GM18861 (cell line): ENCODE data around the gene ERBB4.
A peak's percentile ranks its signal among the peaks of the same experiment; 100 is the strongest.

Experiments
- ATAC-seq: cut with Tn5 transposase; IDR thresholded peaks from one replicate; pipeline ENCODE4 v1.9.1; 2021; ENCODE audit not compliant: unreplicated experiment

ERBB4 gene

DNA sequence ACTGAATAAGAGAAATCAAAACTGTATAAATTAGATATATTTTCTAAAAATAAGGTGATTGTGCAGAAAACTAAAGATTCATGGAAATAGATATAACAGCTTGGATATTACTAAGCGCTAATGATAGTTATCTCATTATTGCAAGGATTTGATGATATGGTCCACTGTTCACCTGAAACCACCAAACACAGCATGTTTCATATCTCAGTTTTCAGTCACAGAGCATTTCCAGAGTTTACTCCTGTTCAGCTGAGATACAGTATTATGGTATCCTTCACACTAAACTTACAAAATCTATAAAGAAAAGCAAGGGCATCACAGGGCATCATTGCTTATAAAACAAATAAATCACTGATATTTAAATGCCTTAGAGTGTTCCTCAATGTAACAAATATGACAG lies 591.6 kb downstream of the ERBB4 start:
- no peak for ATAC-seq

DNA sequence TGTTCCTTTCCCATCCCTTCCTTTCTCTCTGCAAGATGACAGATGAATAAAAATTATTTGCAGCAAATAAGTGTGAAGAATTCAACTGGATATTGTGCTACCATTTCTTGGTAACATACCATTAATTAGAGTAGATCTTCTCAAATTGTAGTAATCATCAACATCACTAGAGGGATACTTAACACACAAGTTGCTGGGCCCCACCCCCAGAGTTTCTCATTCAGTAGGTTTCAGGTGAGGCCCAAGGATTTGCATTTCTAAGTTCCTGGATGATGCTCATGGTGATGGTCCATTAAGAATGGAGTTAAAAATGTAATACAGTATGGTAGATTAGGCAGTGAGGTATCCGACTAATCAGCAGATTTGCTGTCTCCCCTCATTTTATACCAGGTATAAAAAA lies 594.0 kb downstream of the ERBB4 start:
- peak; percentile 48 for ATAC-seq

DNA sequence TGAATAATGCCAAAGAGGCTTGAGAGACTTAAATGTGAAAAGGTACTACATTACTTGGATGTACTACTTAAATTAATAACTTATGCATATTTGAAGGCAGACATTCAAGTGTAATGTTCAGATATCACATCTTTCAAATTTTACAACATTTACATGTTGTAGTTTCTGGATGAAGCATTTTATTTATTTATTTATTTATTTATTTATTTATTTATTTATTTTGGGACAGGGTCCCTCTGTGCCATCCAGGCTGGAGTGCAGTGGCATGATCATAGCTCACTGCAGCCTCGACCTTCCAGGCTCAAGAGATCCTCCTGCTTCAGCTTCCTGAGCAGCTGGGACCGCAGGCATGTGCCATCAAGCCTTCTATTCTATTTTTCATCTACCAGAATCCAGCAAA lies 596.4 kb downstream of the ERBB4 start:
- no peak for ATAC-seq

- no peak for ATAC-seq
Observed at GRCh38 chr2:211941216-211941747, 597.3 kb downstream of the ERBB4 start.

- ATAC-seq: no peak
Observed at GRCh38 chr2:211939177-211939576, 599.4 kb downstream of the ERBB4 start.

- no peak for ATAC-seq
Observed at GRCh38 chr2:211934811-211935210, 603.8 kb downstream of the ERBB4 start.

GRCh38 chr2:211931314-211931713 lies 607.3 kb downstream of the ERBB4 start:
- ATAC-seq: no peak

DNA sequence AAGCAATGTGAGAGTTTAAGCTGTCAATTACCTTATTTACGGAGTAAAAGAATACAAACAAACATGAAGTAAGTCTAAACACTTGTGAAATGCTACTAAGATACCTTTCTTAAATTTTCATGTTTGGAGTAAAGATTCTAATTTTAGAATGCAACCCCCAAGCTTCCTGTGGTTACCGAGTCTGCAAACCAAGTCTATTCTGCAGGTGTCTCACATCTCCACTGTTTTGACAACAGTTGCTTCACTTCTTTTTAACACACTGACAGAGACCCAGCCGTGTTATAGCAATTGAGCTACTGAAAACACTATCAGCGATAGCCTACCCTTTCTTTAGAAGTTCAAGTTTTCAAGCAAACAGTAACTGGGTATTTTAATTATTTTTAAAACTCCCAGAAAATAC lies 608.3 kb downstream of the ERBB4 start:
- ATAC-seq: peak; percentile 86

DNA sequence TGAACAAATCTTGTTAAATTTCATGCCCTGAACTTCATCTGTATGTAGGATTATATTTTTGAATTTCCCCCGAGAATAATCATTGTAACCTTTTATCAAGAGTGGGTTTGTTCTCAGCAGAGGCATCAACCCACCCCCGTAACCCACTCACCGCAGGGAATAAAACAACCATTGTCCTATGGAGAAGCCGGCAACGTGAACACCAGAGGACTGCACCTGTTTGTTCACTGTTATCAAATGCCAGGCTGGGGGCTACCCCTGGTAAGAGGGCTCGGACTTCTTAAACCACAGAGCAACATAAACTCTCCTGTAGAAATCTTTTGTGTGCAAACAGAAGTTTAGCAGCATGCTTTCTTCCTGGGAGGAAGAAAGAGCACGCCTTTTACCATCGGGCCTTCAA lies 610.4 kb downstream of the ERBB4 start:
- no peak for ATAC-seq

DNA sequence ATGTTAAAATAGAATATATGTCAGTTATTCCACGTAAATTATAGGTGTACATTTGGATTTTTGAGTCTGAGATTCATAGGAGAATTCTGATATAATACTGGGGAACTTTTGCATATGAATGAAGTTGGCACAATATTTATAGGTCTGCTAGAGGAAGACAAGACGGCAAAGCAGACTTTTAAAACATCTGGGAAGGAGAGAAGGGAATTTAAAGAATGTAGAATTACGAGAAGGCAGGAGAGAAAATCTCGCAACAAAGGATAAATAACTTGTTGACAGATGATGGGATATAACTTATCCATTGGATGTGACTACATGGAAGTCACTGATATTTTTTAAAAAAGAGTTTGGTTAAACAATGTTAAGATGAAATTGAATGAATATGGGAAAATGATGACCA lies 615.6 kb downstream of the ERBB4 start:
- no peak for ATAC-seq

DNA sequence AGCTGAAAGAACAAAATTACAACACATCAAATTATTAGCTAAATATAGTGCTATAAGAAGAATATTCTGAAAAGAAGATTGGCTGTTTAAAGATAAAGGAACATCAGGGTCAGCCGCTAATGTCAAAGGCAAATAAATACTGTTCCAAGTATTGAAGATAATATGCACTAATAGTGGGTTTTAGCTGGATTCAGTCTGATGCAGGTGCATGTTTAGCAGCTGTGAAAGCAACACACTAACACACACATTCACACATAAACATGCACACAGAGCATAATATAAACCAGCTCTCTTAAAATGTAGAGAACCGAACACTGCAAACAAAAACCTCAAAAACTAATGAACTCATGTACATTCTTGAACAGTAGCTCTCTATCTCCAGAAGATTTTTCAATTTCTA lies 634.6 kb downstream of the ERBB4 start:
- ATAC-seq: no peak

DNA sequence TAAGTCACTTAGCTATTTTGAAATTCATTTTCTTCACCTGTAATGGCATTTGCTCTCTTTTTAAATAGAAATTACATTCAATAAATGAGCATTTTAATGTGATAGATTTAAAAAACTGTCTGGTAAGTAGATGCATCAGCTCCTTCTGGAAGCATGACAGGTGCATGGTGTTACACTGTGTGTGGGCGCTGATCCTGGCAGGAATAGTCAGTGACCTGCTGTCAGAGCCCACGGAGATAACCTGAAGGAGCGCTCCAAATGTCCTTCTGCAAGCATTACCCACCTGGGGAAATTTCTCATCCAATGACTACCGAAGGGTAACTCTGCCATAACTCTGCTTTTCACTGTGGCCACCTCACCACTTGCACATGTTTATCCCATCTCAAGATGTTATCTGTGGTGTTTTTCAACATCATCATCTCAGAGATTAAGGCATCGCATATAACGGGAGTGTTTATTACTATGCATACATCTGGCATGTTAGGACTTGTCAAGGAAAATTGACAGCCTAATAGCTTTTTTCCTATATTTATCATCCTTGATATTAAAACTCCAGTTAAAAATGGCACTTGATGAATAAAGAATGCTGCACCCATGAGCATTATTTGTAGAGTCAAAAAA lies 637.3 kb downstream of the ERBB4 start:
- no peak for ATAC-seq

DNA sequence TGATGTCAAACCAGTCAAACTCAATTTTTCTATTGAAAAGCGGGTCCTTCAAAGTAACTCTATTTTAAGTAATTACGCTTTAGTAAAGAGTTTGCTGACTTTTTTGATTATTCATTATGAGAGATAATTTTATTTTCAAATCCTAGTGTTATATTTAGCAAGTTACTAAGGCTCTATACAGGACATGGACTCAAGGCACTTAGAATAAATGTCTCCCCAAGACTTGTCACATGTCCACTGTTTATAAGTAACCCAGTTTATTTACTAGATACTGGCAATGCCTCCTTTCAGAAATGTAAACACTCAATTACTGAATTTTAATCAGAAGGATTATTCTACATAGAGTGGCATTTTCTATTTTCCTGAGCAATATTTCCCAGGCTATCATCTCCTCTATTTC lies 638.1 kb downstream of the ERBB4 start:
- ATAC-seq: no peak

GRCh38 chr2:211900000-211900399 lies 638.6 kb downstream of the ERBB4 start:
- no peak for ATAC-seq

- ATAC-seq: no peak
Observed at GRCh38 chr2:211898702-211899101, 639.9 kb downstream of the ERBB4 start.

DNA sequence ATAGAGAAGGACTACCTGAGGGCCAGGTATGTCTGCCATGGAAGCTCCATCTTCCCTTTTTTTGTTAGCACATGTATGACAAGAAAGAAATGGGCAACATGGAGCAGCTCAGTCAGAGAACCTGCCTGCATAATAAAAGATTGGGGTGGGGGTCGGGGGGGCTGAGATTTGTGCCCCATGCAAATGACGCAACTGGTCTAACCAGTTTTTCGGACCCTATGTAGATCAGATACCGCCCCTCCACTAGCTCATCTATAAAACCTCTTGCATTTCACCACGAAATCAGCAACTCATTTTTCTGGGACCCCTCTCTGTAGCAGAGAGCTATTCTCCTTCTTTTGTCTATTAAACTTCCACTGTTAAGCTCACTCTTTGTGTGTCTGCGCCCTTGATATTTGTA lies 657.2 kb downstream of the ERBB4 start:
- no peak for ATAC-seq

GRCh38 chr2:211879323-211879722 lies 659.3 kb downstream of the ERBB4 start:
- ATAC-seq: no peak

- no peak for ATAC-seq
Observed at GRCh38 chr2:211877061-211877460, 661.5 kb downstream of the ERBB4 start.

DNA sequence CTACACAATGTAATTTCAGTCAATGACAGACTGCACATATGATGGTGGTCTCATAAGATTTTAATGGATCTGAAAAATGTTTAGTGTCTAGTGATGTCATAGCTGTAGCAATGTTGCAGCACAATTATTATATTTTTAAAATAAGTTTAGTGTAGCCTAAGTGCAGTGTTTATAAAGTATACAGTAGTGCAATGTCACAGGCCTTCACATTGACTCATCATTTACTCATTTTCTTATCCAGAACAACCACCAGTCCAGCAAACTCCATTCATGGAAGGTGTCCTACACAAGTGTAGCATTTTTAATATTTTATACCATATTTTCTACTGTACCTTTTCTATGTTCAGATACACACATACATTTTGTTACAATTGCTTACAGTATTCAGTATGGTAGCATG lies 663.1 kb downstream of the ERBB4 start:
- ATAC-seq: no peak

- no peak for ATAC-seq
Observed at GRCh38 chr2:211868996-211869533, 669.5 kb downstream of the ERBB4 start.

GRCh38 chr2:211867845-211868451 lies 670.7 kb downstream of the ERBB4 start:
- peak; percentile 86 for ATAC-seq

DNA sequence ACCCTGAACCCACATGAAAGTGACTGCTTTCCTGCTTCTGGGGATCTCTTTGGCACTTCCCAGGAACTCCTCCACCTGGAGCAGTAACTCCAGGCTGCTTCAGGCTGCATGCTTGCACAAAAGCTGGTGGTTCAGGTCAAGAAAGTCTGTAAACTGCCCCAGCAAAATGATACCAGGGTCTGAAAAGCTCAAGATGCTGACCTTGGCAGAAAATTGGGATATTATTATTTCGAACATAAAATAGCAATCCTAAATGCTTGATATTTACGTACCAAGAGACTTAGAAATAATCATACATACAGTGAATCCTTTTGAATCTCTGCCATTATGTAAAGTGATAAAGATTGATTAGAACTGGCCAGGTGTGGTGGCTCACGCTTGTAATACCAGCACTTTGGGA lies 674.3 kb downstream of the ERBB4 start:
- ATAC-seq: no peak

DNA sequence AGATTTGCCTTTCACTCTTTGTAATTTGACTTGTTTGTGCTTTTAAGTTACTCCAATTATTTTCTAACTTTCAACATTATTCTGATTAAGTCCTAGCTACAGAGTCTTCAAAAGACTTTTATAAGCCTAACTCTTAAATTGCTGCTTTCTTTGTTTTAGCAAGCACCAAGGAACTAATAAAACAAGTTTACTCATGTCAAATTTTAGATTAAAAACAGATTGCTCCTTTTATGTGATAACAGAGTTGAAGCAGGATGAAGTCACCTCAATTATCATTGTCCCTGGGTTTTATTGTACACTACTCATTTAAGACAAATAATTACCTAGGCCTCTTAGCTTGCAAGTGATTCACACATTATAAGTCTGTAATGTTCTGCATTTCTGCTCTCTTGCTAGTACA lies 678.4 kb downstream of the ERBB4 start:
- no peak for ATAC-seq
